Measurements from ENCODE around the gene LTBP2.

GRCh38 chr14:74468513-74468912, 143.5 kb downstream of the LTBP2 start:
- TF ChIP-seq, protein P1, sequence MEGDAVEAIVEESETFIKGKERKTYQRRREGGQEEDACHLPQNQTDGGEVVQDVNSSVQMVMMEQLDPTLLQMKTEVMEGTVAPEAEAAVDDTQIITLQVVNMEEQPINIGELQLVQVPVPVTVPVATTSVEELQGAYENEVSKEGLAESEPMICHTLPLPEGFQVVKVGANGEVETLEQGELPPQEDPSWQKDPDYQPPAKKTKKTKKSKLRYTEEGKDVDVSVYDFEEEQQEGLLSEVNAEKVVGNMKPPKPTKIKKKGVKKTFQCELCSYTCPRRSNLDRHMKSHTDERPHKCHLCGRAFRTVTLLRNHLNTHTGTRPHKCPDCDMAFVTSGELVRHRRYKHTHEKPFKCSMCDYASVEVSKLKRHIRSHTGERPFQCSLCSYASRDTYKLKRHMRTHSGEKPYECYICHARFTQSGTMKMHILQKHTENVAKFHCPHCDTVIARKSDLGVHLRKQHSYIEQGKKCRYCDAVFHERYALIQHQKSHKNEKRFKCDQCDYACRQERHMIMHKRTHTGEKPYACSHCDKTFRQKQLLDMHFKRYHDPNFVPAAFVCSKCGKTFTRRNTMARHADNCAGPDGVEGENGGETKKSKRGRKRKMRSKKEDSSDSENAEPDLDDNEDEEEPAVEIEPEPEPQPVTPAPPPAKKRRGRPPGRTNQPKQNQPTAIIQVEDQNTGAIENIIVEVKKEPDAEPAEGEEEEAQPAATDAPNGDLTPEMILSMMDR (IDR thresholded peaks at IDR 0.05): no peak
- TF ChIP-seq POLR2A (IDR thresholded peaks at IDR 0.05): no peak
- TF ChIP-seq EP300 (IDR thresholded peaks at IDR 0.05): no peak

Measured in sigmoid colon (tissue), 4 donors.